WTC11 (cell line): ENCODE measurements around the gene C2CD4A. TPM values are rescaled to one million over a fixed set of nuclear protein-coding genes. Genes with fewer than 3 reads are reported as not detected.

ENCODE experiments used
- ATAC-seq: fragments of 200-7000 bp; cut with Tn5 transposase; 2 replicates; pipeline ENCODE4 v1.10.0; 2021; ENCODE audit warnings: mild to moderate bottlenecking, moderate library complexity
- CTCF ChIA-PET: fragments of 300-600 bp; sonication (Branson Sonifier 250); formaldehyde crosslinking; loops from one replicate; lab custom pipeline; 2021; ENCODE audit warnings: antibody characterized with exemption; lab: Charles Lee
- POLR2A ChIA-PET: fragments of 350-600 bp; sonication (Branson Sonifier 250); formaldehyde crosslinking; loops from one replicate; lab custom pipeline; 2021; ENCODE audit warnings: antibody characterized with exemption; lab: Charles Lee
- DNase-seq: peaks from one replicate; pipeline ENCODE4 v3.0.0; 2021; ENCODE audit warnings: low spot score
- H3K27ac Mint-ChIP-seq: 2 replicates; pipeline ENCODE4 v1.8.0; 2021; ENCODE audit warnings: mixed read lengths
- H3K27me3 Mint-ChIP-seq: 2 replicates; pipeline ENCODE4 v1.8.0; 2021; ENCODE audit warnings: low read depth, mild to moderate bottlenecking, moderate library complexity, mixed read lengths
- H3K36me3 Mint-ChIP-seq: 2 replicates; pipeline ENCODE4 v1.8.0; 2021; ENCODE audit warnings: mixed read lengths
- H3K4me1 Mint-ChIP-seq: 2 replicates; pipeline ENCODE4 v1.8.0; 2022; ENCODE audit warnings: mixed read lengths
- H3K4me3 Mint-ChIP-seq: 2 replicates; pipeline ENCODE4 v1.8.0; 2021; ENCODE audit warnings: mild to moderate bottlenecking, moderate library complexity, mixed read lengths
- H3K9me3 Mint-ChIP-seq: 2 replicates; pipeline ENCODE4 v1.8.0; 2021; ENCODE audit warnings: mixed read lengths
- ATF3 ChIP-seq: sonication (generic); formaldehyde crosslinking; conservative IDR thresholded peaks from 2 replicates; pipeline ENCODE4 v1.8.1; 2022; ENCODE audit warnings: mild to moderate bottlenecking, missing genetic modification reagents
- FOXP4 ChIP-seq: sonication (generic); formaldehyde crosslinking; IDR thresholded peaks from 2 replicates; pipeline ENCODE4 v1.8.0; 2022; ENCODE audit warnings: mild to moderate bottlenecking, missing genetic modification reagents
- GRHL2 ChIP-seq: fragments of 250-450 bp; sonication (Bioruptor Pico); IDR thresholded peaks from 2 replicates; pipeline ENCODE4 v1.8.0; 2022; ENCODE audit warnings: mild to moderate bottlenecking, moderate library complexity; ENCODE audit not compliant: insufficient replicate concordance, severe bottlenecking
- STAT6 ChIP-seq: sonication (generic); formaldehyde crosslinking; conservative IDR thresholded peaks from 2 replicates; pipeline ENCODE4 v1.8.1; 2023; ENCODE audit warnings: mild to moderate bottlenecking, low read depth, missing genetic modification reagents, moderate library complexity
- ZBTB43 ChIP-seq: sonication (generic); formaldehyde crosslinking; IDR thresholded peaks from 2 replicates; pipeline ENCODE4 v1.8.1; 2023; ENCODE audit warnings: mild to moderate bottlenecking, missing genetic modification reagents
- ZNF263 ChIP-seq: sonication (generic); formaldehyde crosslinking; IDR thresholded peaks from 2 replicates; pipeline ENCODE4 v1.8.1; 2022; ENCODE audit warnings: low read depth, mild to moderate bottlenecking, moderate library complexity, missing genetic modification reagents
- ZNF425 ChIP-seq: fragments of 250-450 bp; sonication (Bioruptor Pico); conservative IDR thresholded peaks from 2 replicates; pipeline ENCODE4 v1.9.0; 2021; ENCODE audit warnings: mild to moderate bottlenecking
- ZNF671 ChIP-seq: fragments of 250-450 bp; sonication (Bioruptor Pico); IDR thresholded peaks from 2 replicates; pipeline ENCODE4 v1.8.0; 2021; ENCODE audit warnings: mild to moderate bottlenecking
- total RNA-seq: library from RNA; stranded (reverse); gene quantifications from 3 replicates; pipeline ENCODE4 v1.2.3, GENCODE V29; 2021
- TF ChIP-seq, protein P1 (sequence below): fragments of 200-600 bp; IDR thresholded peaks from 2 replicates; pipeline ENCODE4 v1.8.0; 2022; ENCODE audit warnings: antibody characterized with exemption
- TF ChIP-seq, protein P2 (sequence below): fragments of 250-450 bp; sonication (Bioruptor Pico); IDR thresholded peaks from 2 replicates; pipeline ENCODE4 v1.9.0; 2021; ENCODE audit warnings: mild to moderate bottlenecking
- TF ChIP-seq, protein P3 (sequence below): fragments of 250-450 bp; sonication (Bioruptor Pico); IDR thresholded peaks from 2 replicates; pipeline ENCODE4 v1.8.0; 2021; ENCODE audit warnings: mild to moderate bottlenecking
- TF ChIP-seq, protein P4 (sequence below): sonication (generic); formaldehyde crosslinking; IDR thresholded peaks from 2 replicates; pipeline ENCODE4 v1.8.0; 2023; ENCODE audit warnings: missing genetic modification reagents
- TF ChIP-seq, protein P5 (sequence below): sonication (generic); formaldehyde crosslinking; IDR thresholded peaks from 2 replicates; pipeline ENCODE4 v1.8.0; 2023; ENCODE audit warnings: missing genetic modification reagents, mild to moderate bottlenecking, borderline replicate concordance

Gene C2CD4A
- total RNA-seq, 1 experiment from 2014 or later = 0.42 TPM

GRCh38 chr15:62075595-62076277, 9.0 kb downstream of the C2CD4A start (continued):
- TF ChIP-seq, protein P1, sequence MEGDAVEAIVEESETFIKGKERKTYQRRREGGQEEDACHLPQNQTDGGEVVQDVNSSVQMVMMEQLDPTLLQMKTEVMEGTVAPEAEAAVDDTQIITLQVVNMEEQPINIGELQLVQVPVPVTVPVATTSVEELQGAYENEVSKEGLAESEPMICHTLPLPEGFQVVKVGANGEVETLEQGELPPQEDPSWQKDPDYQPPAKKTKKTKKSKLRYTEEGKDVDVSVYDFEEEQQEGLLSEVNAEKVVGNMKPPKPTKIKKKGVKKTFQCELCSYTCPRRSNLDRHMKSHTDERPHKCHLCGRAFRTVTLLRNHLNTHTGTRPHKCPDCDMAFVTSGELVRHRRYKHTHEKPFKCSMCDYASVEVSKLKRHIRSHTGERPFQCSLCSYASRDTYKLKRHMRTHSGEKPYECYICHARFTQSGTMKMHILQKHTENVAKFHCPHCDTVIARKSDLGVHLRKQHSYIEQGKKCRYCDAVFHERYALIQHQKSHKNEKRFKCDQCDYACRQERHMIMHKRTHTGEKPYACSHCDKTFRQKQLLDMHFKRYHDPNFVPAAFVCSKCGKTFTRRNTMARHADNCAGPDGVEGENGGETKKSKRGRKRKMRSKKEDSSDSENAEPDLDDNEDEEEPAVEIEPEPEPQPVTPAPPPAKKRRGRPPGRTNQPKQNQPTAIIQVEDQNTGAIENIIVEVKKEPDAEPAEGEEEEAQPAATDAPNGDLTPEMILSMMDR = no peak
- no peak for TF ChIP-seq GRHL2 (CRISPR knock-in tag)
- TF ChIP-seq ZNF263 (CRISPR knock-in tag) = no peak
- TF ChIP-seq, protein P2, sequence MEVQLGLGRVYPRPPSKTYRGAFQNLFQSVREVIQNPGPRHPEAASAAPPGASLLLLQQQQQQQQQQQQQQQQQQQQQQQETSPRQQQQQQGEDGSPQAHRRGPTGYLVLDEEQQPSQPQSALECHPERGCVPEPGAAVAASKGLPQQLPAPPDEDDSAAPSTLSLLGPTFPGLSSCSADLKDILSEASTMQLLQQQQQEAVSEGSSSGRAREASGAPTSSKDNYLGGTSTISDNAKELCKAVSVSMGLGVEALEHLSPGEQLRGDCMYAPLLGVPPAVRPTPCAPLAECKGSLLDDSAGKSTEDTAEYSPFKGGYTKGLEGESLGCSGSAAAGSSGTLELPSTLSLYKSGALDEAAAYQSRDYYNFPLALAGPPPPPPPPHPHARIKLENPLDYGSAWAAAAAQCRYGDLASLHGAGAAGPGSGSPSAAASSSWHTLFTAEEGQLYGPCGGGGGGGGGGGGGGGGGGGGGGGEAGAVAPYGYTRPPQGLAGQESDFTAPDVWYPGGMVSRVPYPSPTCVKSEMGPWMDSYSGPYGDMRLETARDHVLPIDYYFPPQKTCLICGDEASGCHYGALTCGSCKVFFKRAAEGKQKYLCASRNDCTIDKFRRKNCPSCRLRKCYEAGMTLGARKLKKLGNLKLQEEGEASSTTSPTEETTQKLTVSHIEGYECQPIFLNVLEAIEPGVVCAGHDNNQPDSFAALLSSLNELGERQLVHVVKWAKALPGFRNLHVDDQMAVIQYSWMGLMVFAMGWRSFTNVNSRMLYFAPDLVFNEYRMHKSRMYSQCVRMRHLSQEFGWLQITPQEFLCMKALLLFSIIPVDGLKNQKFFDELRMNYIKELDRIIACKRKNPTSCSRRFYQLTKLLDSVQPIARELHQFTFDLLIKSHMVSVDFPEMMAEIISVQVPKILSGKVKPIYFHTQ (CRISPR knock-in tag) = no peak
- no peak for TF ChIP-seq ZNF425 (CRISPR knock-in tag)
- TF ChIP-seq, all 79 proteins: peak for 0

GRCh38 chr15:62079594-62079993, 12.8 kb downstream of the C2CD4A start:
- Mint-ChIP-seq H3K4me1 (no peaks in the 10 kb centered on the region), H3K27me3 (0 out of 2 replicates have a peak, but pooled peaks cover 5% of the 10 kb centered on the region), H3K4me3 (no peak overlapping the region), H3K27ac (no peak overlapping the region), H3K9me3 (peaks cover 27% of the 10 kb centered on the region), H3K36me3 (peaks cover 16% of the 10 kb centered on the region)
- CTCF ChIA-PET = no interaction called here
- POLR2A ChIA-PET = no interaction called here
- ATAC-seq = no peak
- no peak for DNase-seq
- TF ChIP-seq ATF3 (CRISPR knock-in tag) = no peak
- TF ChIP-seq STAT6 (CRISPR knock-in tag) = no peak
- TF ChIP-seq ZBTB43 (CRISPR knock-in tag) = no peak
- TF ChIP-seq, protein P3, sequence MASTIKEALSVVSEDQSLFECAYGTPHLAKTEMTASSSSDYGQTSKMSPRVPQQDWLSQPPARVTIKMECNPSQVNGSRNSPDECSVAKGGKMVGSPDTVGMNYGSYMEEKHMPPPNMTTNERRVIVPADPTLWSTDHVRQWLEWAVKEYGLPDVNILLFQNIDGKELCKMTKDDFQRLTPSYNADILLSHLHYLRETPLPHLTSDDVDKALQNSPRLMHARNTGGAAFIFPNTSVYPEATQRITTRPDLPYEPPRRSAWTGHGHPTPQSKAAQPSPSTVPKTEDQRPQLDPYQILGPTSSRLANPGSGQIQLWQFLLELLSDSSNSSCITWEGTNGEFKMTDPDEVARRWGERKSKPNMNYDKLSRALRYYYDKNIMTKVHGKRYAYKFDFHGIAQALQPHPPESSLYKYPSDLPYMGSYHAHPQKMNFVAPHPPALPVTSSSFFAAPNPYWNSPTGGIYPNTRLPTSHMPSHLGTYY (CRISPR knock-in tag) = no peak
- no peak for TF ChIP-seq FOXP4
- TF ChIP-seq, protein P4, sequence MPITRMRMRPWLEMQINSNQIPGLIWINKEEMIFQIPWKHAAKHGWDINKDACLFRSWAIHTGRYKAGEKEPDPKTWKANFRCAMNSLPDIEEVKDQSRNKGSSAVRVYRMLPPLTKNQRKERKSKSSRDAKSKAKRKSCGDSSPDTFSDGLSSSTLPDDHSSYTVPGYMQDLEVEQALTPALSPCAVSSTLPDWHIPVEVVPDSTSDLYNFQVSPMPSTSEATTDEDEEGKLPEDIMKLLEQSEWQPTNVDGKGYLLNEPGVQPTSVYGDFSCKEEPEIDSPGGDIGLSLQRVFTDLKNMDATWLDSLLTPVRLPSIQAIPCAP (CRISPR knock-in tag) = no peak
- TF ChIP-seq, protein P5, sequence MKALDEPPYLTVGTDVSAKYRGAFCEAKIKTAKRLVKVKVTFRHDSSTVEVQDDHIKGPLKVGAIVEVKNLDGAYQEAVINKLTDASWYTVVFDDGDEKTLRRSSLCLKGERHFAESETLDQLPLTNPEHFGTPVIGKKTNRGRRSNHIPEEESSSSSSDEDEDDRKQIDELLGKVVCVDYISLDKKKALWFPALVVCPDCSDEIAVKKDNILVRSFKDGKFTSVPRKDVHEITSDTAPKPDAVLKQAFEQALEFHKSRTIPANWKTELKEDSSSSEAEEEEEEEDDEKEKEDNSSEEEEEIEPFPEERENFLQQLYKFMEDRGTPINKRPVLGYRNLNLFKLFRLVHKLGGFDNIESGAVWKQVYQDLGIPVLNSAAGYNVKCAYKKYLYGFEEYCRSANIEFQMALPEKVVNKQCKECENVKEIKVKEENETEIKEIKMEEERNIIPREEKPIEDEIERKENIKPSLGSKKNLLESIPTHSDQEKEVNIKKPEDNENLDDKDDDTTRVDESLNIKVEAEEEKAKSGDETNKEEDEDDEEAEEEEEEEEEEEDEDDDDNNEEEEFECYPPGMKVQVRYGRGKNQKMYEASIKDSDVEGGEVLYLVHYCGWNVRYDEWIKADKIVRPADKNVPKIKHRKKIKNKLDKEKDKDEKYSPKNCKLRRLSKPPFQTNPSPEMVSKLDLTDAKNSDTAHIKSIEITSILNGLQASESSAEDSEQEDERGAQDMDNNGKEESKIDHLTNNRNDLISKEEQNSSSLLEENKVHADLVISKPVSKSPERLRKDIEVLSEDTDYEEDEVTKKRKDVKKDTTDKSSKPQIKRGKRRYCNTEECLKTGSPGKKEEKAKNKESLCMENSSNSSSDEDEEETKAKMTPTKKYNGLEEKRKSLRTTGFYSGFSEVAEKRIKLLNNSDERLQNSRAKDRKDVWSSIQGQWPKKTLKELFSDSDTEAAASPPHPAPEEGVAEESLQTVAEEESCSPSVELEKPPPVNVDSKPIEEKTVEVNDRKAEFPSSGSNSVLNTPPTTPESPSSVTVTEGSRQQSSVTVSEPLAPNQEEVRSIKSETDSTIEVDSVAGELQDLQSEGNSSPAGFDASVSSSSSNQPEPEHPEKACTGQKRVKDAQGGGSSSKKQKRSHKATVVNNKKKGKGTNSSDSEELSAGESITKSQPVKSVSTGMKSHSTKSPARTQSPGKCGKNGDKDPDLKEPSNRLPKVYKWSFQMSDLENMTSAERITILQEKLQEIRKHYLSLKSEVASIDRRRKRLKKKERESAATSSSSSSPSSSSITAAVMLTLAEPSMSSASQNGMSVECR = no peak
- no peak for TF ChIP-seq ZNF671 (CRISPR knock-in tag)
